ENCODE measurements around the gene PLK2. TPM values are rescaled to one million over a fixed set of nuclear protein-coding genes. Genes with fewer than 3 reads are reported as not detected.

The PLK2 gene
- total and polyA plus RNA-seq, 9 of the 15 experiments (the other 6 are each of a cell fraction or from before 2014, with no cell fraction given), result 0.58 TPM; not detected in 8

DNA sequence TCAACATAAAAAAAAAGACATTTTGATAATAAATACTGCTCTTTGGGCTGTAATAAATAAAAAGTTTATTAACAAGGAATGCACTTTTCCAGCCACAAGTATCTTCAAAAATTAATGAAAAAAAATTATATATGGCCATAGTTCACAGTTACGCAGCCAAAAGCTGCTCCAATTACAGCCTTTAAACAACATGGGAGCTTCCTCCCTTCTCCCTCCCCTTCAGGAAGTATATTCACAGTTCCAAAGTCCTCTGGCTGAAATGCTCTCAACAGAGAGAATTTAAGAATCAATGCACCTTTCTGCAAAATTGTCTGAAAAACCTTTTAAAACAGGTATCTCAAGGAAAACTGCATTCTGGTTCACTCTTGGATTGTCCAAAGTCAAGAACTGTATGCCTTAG lies 5.9 kb downstream of the PLK2 start (continued):
- TF ChIP-seq STAT6 (CRISPR knock-in tag; IDR thresholded peaks at IDR 0.05) (no peak), ZNF707 (CRISPR knock-in tag; conservative IDR thresholded peaks at IDR 0.05) (no peak), NR2F6 (CRISPR knock-in tag; IDR thresholded peaks at IDR 0.05) (no peak), CHD4 (IDR thresholded peaks at IDR 0.05; ENCODE audit: insufficient read depth, insufficient replicate concordance, low read depth, low read length, poor library complexity, severe bottlenecking) (no peak), FOXM1 (IDR thresholded peaks at IDR 0.05; ENCODE audit: low read depth) (no peak), FOXM1 (CRISPR knock-in tag; IDR thresholded peaks at IDR 0.05; ENCODE audit: low read depth) (no peak), GATAD2A (IDR thresholded peaks at IDR 0.05) (no peak), RFX1 (IDR thresholded peaks at IDR 0.05) (no peak), ZNF212 (CRISPR knock-in tag; IDR thresholded peaks at IDR 0.05) (no peak), SRSF9 (IDR thresholded peaks at IDR 0.05; ENCODE audit: borderline replicate concordance, low read depth, low read length) (no peak)
- TF ChIP-seq, protein P1, sequence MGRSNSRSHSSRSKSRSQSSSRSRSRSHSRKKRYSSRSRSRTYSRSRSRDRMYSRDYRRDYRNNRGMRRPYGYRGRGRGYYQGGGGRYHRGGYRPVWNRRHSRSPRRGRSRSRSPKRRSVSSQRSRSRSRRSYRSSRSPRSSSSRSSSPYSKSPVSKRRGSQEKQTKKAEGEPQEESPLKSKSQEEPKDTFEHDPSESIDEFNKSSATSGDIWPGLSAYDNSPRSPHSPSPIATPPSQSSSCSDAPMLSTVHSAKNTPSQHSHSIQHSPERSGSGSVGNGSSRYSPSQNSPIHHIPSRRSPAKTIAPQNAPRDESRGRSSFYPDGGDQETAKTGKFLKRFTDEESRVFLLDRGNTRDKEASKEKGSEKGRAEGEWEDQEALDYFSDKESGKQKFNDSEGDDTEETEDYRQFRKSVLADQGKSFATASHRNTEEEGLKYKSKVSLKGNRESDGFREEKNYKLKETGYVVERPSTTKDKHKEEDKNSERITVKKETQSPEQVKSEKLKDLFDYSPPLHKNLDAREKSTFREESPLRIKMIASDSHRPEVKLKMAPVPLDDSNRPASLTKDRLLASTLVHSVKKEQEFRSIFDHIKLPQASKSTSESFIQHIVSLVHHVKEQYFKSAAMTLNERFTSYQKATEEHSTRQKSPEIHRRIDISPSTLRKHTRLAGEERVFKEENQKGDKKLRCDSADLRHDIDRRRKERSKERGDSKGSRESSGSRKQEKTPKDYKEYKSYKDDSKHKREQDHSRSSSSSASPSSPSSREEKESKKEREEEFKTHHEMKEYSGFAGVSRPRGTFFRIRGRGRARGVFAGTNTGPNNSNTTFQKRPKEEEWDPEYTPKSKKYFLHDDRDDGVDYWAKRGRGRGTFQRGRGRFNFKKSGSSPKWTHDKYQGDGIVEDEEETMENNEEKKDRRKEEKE (IDR thresholded peaks at IDR 0.05; ENCODE audit: borderline replicate concordance in 1 of 2, control insufficient read depth in 1 of 2, low read depth in 2 of 2, low read length in 1 of 2), result no peak
- TF ChIP-seq, protein P2, sequence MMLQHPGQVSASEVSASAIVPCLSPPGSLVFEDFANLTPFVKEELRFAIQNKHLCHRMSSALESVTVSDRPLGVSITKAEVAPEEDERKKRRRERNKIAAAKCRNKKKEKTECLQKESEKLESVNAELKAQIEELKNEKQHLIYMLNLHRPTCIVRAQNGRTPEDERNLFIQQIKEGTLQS (IDR thresholded peaks at IDR 0.05), result no peak
- TF ChIP-seq, protein P2 (CRISPR knock-in tag; conservative IDR thresholded peaks at IDR 0.05), result no peak
